Measurements from ENCODE around the gene WNT5B.

DNA sequence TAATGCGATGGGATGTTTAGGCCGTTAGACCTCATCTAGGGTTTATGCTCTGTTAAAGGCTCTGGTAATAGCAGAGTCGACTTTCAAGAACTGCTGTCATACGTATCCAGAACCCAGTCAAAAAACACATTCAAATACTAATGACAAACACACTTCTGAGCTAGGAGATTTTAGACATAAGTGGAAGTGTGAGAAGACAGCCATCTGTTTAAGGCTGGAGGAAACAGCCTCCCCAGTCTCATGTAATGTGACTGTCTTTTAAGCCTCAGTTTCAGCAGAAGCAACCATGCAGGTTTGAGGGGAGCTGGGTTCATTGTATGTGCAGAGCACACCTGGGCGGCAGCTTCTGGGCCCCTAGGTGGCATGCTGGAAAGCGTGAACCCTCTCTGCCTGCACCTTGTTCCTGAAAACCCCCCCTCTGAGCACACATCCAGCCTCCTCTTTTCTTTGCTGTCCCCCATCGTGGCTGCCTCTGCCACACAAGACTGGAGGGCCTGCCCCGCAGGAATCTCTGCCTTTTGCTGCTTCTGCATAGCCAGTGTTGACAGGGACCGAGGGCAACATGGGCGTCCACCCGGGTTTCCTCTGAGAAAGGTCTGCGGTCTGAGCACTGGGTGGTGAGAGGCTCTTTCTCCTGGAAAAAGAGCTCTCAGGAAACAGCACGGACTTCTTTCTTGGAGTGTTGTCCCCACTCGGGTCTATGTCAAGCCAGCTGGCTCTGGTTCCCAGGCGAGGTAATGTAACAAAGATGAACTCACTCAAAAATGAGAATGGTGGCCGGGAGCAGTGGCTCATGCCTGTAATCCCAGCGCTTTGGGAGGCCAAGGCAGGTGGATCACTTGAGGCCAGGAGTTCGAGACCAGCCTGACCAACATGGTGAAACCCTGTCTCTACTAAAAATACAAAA is 11.6 kb downstream of the WNT5B start:
- TF ChIP-seq, protein P1, sequence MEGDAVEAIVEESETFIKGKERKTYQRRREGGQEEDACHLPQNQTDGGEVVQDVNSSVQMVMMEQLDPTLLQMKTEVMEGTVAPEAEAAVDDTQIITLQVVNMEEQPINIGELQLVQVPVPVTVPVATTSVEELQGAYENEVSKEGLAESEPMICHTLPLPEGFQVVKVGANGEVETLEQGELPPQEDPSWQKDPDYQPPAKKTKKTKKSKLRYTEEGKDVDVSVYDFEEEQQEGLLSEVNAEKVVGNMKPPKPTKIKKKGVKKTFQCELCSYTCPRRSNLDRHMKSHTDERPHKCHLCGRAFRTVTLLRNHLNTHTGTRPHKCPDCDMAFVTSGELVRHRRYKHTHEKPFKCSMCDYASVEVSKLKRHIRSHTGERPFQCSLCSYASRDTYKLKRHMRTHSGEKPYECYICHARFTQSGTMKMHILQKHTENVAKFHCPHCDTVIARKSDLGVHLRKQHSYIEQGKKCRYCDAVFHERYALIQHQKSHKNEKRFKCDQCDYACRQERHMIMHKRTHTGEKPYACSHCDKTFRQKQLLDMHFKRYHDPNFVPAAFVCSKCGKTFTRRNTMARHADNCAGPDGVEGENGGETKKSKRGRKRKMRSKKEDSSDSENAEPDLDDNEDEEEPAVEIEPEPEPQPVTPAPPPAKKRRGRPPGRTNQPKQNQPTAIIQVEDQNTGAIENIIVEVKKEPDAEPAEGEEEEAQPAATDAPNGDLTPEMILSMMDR (IDR thresholded peaks at IDR 0.05; ENCODE audit: extremely low read depth in 1 of 2, insufficient read depth in 1 of 2, low read depth in 1 of 2, low read length in 2 of 2): no peak
- TF ChIP-seq POLR2A (IDR thresholded peaks at IDR 0.05; ENCODE audit: low read depth, low read length) (no peak), EZH2 (IDR thresholded peaks at IDR 0.05; ENCODE audit: borderline replicate concordance, low read depth, low read length, severe bottlenecking) (no peak), GATA2 (IDR thresholded peaks at IDR 0.05; ENCODE audit: insufficient read depth, insufficient read length, low read depth, low read length) (no peak)
